Measurements from ENCODE around the gene MTPN.

DNA sequence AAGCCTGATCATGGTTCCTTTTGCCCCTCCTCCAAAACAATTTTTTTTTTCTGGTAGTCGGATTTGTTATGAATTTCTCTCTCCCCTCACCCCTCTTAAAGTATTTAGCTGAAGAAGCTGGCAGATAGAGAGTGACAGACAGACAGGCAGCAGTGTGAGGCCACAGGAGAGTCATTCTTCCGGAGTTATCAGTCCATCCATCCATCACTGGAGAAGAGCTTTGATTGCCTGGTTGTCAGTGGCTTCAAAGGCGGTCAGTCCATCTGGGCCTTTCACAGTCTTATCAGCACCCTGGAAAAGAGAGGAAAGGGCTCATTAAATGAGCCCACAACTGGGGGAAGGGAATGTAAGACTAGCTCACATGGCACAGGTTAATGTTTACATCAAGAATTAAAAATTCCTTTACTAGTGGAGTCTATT lies 47.4 kb downstream of the MTPN start:
- TF ChIP-seq, protein P1, sequence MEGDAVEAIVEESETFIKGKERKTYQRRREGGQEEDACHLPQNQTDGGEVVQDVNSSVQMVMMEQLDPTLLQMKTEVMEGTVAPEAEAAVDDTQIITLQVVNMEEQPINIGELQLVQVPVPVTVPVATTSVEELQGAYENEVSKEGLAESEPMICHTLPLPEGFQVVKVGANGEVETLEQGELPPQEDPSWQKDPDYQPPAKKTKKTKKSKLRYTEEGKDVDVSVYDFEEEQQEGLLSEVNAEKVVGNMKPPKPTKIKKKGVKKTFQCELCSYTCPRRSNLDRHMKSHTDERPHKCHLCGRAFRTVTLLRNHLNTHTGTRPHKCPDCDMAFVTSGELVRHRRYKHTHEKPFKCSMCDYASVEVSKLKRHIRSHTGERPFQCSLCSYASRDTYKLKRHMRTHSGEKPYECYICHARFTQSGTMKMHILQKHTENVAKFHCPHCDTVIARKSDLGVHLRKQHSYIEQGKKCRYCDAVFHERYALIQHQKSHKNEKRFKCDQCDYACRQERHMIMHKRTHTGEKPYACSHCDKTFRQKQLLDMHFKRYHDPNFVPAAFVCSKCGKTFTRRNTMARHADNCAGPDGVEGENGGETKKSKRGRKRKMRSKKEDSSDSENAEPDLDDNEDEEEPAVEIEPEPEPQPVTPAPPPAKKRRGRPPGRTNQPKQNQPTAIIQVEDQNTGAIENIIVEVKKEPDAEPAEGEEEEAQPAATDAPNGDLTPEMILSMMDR (conservative IDR thresholded peaks at IDR 0.05 in 1 of 2, IDR thresholded peaks at IDR 0.05 in 1 of 2; ENCODE audit: low read depth in 1 of 2, low read length in 2 of 2): no peak
- no peak for TF ChIP-seq EZH2 (IDR thresholded peaks at IDR 0.05; ENCODE audit: low read length, missing control alignments)

All from fibroblast of lung (primary cell).